NCI-H2171 treated with DMSO at 0.1 percent for 48 hours (cell line): Measurements from ENCODE around the gene PIK3IP1.
A peak's percentile ranks its signal among the peaks of the same experiment; 100 is the strongest.
"Not testable (repeated sequence)": the region's sequence is repeated elsewhere in the genome, so short reads cannot be mapped to it uniquely, and the experiment has no call there.

Source experiments
- DNase-seq: peaks from one replicate; lab custom pipeline; 2025; lab: John Stamatoyannopoulos, UW

The PIK3IP1 gene

GRCh38 chr22:31292236-31292989 is at the start of gene PIK3IP1:
Gene PIK3IP1 (minus strand): TSS chr22:31292488. CDS start chr22:31292344, 144 bp downstream.
- DNase-seq, result peak; percentile 88

- no peak for DNase-seq
Observed at GRCh38 chr22:31341386-31342088, 49.2 kb upstream of the PIK3IP1 start.

GRCh38 chr22:31340765-31341247 is 48.5 kb upstream of the PIK3IP1 start:
- no peak for DNase-seq

- DNase-seq, result no peak
Observed at GRCh38 chr22:31340360-31340759, 48.1 kb upstream of the PIK3IP1 start.

- no peak for DNase-seq
Observed at GRCh38 chr22:31339148-31339832, 47.0 kb upstream of the PIK3IP1 start.

GRCh38 chr22:31337178-31337577 is 44.9 kb upstream of the PIK3IP1 start:
- DNase-seq, result no peak

GRCh38 chr22:31334329-31334728 is 42.0 kb upstream of the PIK3IP1 start:
- no peak for DNase-seq

GRCh38 chr22:31333641-31334040 is 41.4 kb upstream of the PIK3IP1 start:
- DNase-seq, result no peak

GRCh38 chr22:31332886-31333285 is 40.6 kb upstream of the PIK3IP1 start:
- no peak for DNase-seq

GRCh38 chr22:31332010-31332409 is 39.7 kb upstream of the PIK3IP1 start:
- no peak for DNase-seq

GRCh38 chr22:31329453-31330215 is 37.3 kb upstream of the PIK3IP1 start:
- no peak for DNase-seq

- no peak for DNase-seq
Observed at GRCh38 chr22:31329029-31329428, 36.7 kb upstream of the PIK3IP1 start.

GRCh38 chr22:31328544-31328960 is 36.3 kb upstream of the PIK3IP1 start:
- no peak for DNase-seq

- DNase-seq, result no peak
Observed at GRCh38 chr22:31327806-31328543, 35.7 kb upstream of the PIK3IP1 start.

- no peak for DNase-seq
Observed at GRCh38 chr22:31326877-31327276, 34.6 kb upstream of the PIK3IP1 start.

- DNase-seq, result no peak
Observed at GRCh38 chr22:31323578-31324550, 31.6 kb upstream of the PIK3IP1 start.

GRCh38 chr22:31321421-31321820 is 29.1 kb upstream of the PIK3IP1 start:
- DNase-seq, result no peak

GRCh38 chr22:31314220-31314619 is 21.9 kb upstream of the PIK3IP1 start:
- DNase-seq, result not testable (repeated sequence)

GRCh38 chr22:31313366-31314147 is 21.3 kb upstream of the PIK3IP1 start:
- peak; percentile 47 for DNase-seq
